ENCODE data around the gene ZNHIT2. TPM values are rescaled to one million over a fixed set of nuclear protein-coding genes. Genes with fewer than 3 reads are reported as not detected.

Gene ZNHIT2
- total and polyA plus RNA-seq, 2 of the 13 experiments (the other 11 are each of a cell fraction or from before 2014, with no cell fraction given), result 1.1 to 6.5 TPM

GRCh38 chr11:65107751-65108468 lies 9.6 kb downstream of the ZNHIT2 start:
- BruUV-seq (replicated peaks), result no TSS peak
- H3K4me2 ChIP-seq (ENCODE audit: low read depth, low read length), result no peak overlapping the region
- peaks cover 8 to 25% of the 10 kb centered on the region in 2 experiments; a peak in 4 of 5 replicates for H3K36me3 ChIP-seq (replicated peaks in 1 of 2; ENCODE audit: control insufficient read depth in 1 of 2, insufficient read depth in 2 of 2, low read length in 2 of 2)
- POLR2A ChIA-PET, result no interaction called here
- peaks cover 12% of the 10 kb centered on the region for H3K4me1 ChIP-seq (ENCODE audit: insufficient read depth, low read length)
- H3K27ac ChIP-seq (ENCODE audit: extremely low read length, insufficient read depth, low read length), result no peak overlapping the region
- H2AFZ ChIP-seq (ENCODE audit: low read length), result no peak overlapping the region
- no peak overlapping the region for H3K9ac ChIP-seq (ENCODE audit: insufficient read depth, low read depth, low read length)
- 96% methylated on average over 47 of the region's 52 CpGs for WGBS (ENCODE audit: low lambda C conversion rate)
- peaks cover 4% of the 10 kb centered on the region for H3K79me2 ChIP-seq (ENCODE audit: insufficient read depth, low read length)
- intact Hi-C loops (cut with micrococcal nuclease; ENCODE audit: unreplicated experiment) (no loop called here), in situ Hi-C loops (cut with HindIII; ENCODE audit: extremely low pct_ligation_motif_present, low pct_unique_long_range_greater_than_20kb) (no loop called here)
- H3K4me3 ChIP-seq (replicated peaks in 1 of 3; ENCODE audit: insufficient read depth in 1 of 3, low read depth in 2 of 3, low read length in 3 of 3), result no peak overlapping the region
- no peak for DNase-seq (ENCODE audit: low spot score)
- H3K27me3 ChIP-seq (ENCODE audit: control insufficient read depth in 1 of 2, insufficient read depth in 2 of 2, low read length in 2 of 2), result no peaks in the 10 kb centered on the region
- no peaks in the 10 kb centered on the region for H4K20me1 ChIP-seq (ENCODE audit: insufficient read depth, low read length)
- H3K9me3 ChIP-seq (ENCODE audit: low read length), result no peaks in the 10 kb centered on the region
- ATAC-seq, result no peak
- TF ChIP-seq ZNF263 (CRISPR knock-in tag; IDR thresholded peaks at IDR 0.05) (no peak), TEAD3 (CRISPR knock-in tag; optimal IDR thresholded peaks at IDR 0.05; ENCODE audit: borderline replicate concordance) (no peak), RFX5 (IDR thresholded peaks at IDR 0.05; ENCODE audit: low read depth, low read length) (no peak), KLF13 (CRISPR knock-in tag; IDR thresholded peaks at IDR 0.05) (no peak), AGO2 (optimal IDR thresholded peaks at IDR 0.05; ENCODE audit: low read depth, low read length) (peak; percentile 33), RBFOX2 (IDR thresholded peaks at IDR 0.05; ENCODE audit: low read depth, low read length) (peak; percentile 53), ZNF367 (CRISPR knock-in tag; IDR thresholded peaks at IDR 0.05; ENCODE audit: borderline replicate concordance) (no peak), LBX2 (CRISPR knock-in tag; IDR thresholded peaks at IDR 0.05; ENCODE audit: borderline replicate concordance) (no peak)
- no peak for FAIRE-seq
- CTCF ChIA-PET (ENCODE audit: low intra/inter-chr PET ratio, low total read pairs), result no interaction called here

GRCh38 chr11:65107078-65107477 lies 10.4 kb downstream of the ZNHIT2 start:
- H2AFZ ChIP-seq (ENCODE audit: low read length), result no peak overlapping the region
- peaks cover 9 to 25% of the 10 kb centered on the region in 2 experiments; a peak in 4 of 5 replicates for H3K36me3 ChIP-seq (replicated peaks in 1 of 2; ENCODE audit: control insufficient read depth in 1 of 2, insufficient read depth in 2 of 2, low read length in 2 of 2)
- H3K9me3 ChIP-seq (ENCODE audit: low read length), result no peaks in the 10 kb centered on the region
- H3K9ac ChIP-seq (ENCODE audit: insufficient read depth, low read depth, low read length), result no peak overlapping the region
- CTCF ChIA-PET (ENCODE audit: low intra/inter-chr PET ratio, low total read pairs), result no interaction called here
- FAIRE-seq (no peak), DNase-seq (ENCODE audit: low spot score) (no peak), ATAC-seq (no peak)
- no TSS peak for BruUV-seq (replicated peaks)
- no peak overlapping the region for H3K4me3 ChIP-seq (replicated peaks in 1 of 3; ENCODE audit: insufficient read depth in 1 of 3, low read depth in 2 of 3, low read length in 3 of 3)
- no peak overlapping the region for H3K27ac ChIP-seq (ENCODE audit: extremely low read length, insufficient read depth, low read length)
- no peak overlapping the region for H3K4me2 ChIP-seq (ENCODE audit: low read depth, low read length)
- in situ Hi-C loops (cut with HindIII; ENCODE audit: extremely low pct_ligation_motif_present, low pct_unique_long_range_greater_than_20kb) (no loop called here), intact Hi-C loops (cut with micrococcal nuclease; ENCODE audit: unreplicated experiment) (no loop called here)
- H4K20me1 ChIP-seq (ENCODE audit: insufficient read depth, low read length), result no peaks in the 10 kb centered on the region
- 100% methylated on average over 6 of the region's 15 CpGs for WGBS (ENCODE audit: low lambda C conversion rate)
- H3K79me2 ChIP-seq (ENCODE audit: insufficient read depth, low read length), result peaks cover 3% of the 10 kb centered on the region
- peaks cover 12% of the 10 kb centered on the region for H3K4me1 ChIP-seq (ENCODE audit: insufficient read depth, low read length)
- H3K27me3 ChIP-seq (ENCODE audit: control insufficient read depth in 1 of 2, insufficient read depth in 2 of 2, low read length in 2 of 2), result no peaks in the 10 kb centered on the region
- POLR2A ChIA-PET, result no interaction called here
- TF ChIP-seq ATF5 (CRISPR knock-in tag; IDR thresholded peaks at IDR 0.05; ENCODE audit: low read depth) (no peak), ZNF562 (CRISPR knock-in tag; IDR thresholded peaks at IDR 0.05; ENCODE audit: borderline replicate concordance) (no peak), HOXA7 (CRISPR knock-in tag; IDR thresholded peaks at IDR 0.05) (no peak), REL (CRISPR knock-in tag; conservative IDR thresholded peaks at IDR 0.05) (no peak), CBX5 (CRISPR knock-in tag; IDR thresholded peaks at IDR 0.05; ENCODE audit: borderline replicate concordance) (no peak), AFF4 (CRISPR knock-in tag; IDR thresholded peaks at IDR 0.05) (no peak)
